H1 (cell line): ENCODE measurements around the gene PLAC1. TPM values are rescaled to one million over a fixed set of nuclear protein-coding genes. Genes with fewer than 3 reads are reported as not detected.

Experiments
- CTCF ChIA-PET: fragments of 300-600 bp; sonication (Branson Sonifier 250); formaldehyde crosslinking; loops from one replicate; lab custom pipeline; 2021; ENCODE audit not compliant: partially characterized antibody; lab: Charles Lee
- POLR2A ChIA-PET: fragments of 300-600 bp; sonication (Branson Sonifier 250); formaldehyde crosslinking; loops from one replicate; lab custom pipeline; 2021; ENCODE audit warnings: inconsistent platforms; ENCODE audit not compliant: partially characterized antibody; lab: Charles Lee
- DNase-seq, 2 experiments: peaks; one replicate each; pipeline versions ENCODE4 v3.0.0 to v3.0.0-alpha.2; 2010 to 2022; ENCODE audit warnings: low spot score in 2 of 2, low read depth in 1 of 2, mixed read lengths in 1 of 2
- FAIRE-seq: peaks from 2 replicates; lab custom pipeline; 2011; peaks lifted over from hg19 to GRCh38; lab: Jason Lieb, UNC
- H2AFZ ChIP-seq: 2 replicates; pipeline ENCODE4 v1.8.1; 2012; ENCODE audit warnings: low read length, inconsistent platforms
- H2AK5ac ChIP-seq: 2 replicates; pipeline ENCODE4 v1.6.1; 2013; ENCODE audit warnings: low read depth, low read length
- H2BK120ac ChIP-seq: replicated peaks from 2 replicates; pipeline ENCODE3; 2013; ENCODE audit warnings: low read depth, low read length, inconsistent platforms
- H2BK12ac ChIP-seq: 2 replicates; pipeline ENCODE4 v1.6.1; 2013; ENCODE audit warnings: low read depth, low read length
- H2BK15ac ChIP-seq: 2 replicates; pipeline ENCODE4 v1.6.1; 2013; ENCODE audit warnings: low read length
- H2BK20ac ChIP-seq: 2 replicates; pipeline ENCODE4 v1.6.1; 2013; ENCODE audit warnings: low read length
- H2BK5ac ChIP-seq: 2 replicates; pipeline ENCODE4 v1.6.1; 2013; ENCODE audit warnings: low read depth, low read length
- H3K14ac ChIP-seq: 2 replicates; pipeline ENCODE4 v1.6.1; 2013; ENCODE audit warnings: inconsistent platforms; ENCODE audit not compliant: insufficient read length
- H3K18ac ChIP-seq: 2 replicates; pipeline ENCODE4 v1.6.1; 2013; ENCODE audit warnings: low read length; ENCODE audit errors: extremely low read depth
- H3K23ac ChIP-seq: 2 replicates; pipeline ENCODE4 v1.6.1; 2013; ENCODE audit warnings: inconsistent platforms; ENCODE audit not compliant: insufficient read length
- H3K23me2 ChIP-seq: 2 replicates; pipeline ENCODE4 v1.6.1; 2013; ENCODE audit warnings: low read depth, low read length
- H3K27ac ChIP-seq: 2 replicates; pipeline ENCODE4 v1.6.1; 2011; ENCODE audit warnings: low read depth, low read length, inconsistent platforms
- H3K27me3 ChIP-seq, 4 experiments: replicated peaks in 1 of 4; 1 replicate in 1 of 4; 2 replicates in 3 of 4; pipeline versions ENCODE4 v1.6.1 to v1.8.1; 2011 to 2013; ENCODE audit warnings: low read length in 3 of 4, mild to moderate bottlenecking in 3 of 4, inconsistent platforms in 2 of 4, mixed read lengths in 2 of 4, moderate library complexity in 1 of 4; ENCODE audit not compliant: control insufficient read depth in 3 of 4, insufficient read depth in 3 of 4; ENCODE audit errors: extremely low read depth in 1 of 4
- H3K36me3 ChIP-seq, 4 experiments: 2 replicates each; pipeline versions ENCODE4 v1.6.1 to v1.8.1; 2011 to 2013; ENCODE audit warnings: mild to moderate bottlenecking in 4 of 4, low read length in 3 of 4, moderate library complexity in 2 of 4, control low read depth in 1 of 4, inconsistent platforms in 1 of 4; ENCODE audit not compliant: insufficient read depth in 4 of 4, control insufficient read depth in 2 of 4
- H3K4ac ChIP-seq: replicated peaks from 2 replicates; pipeline ENCODE3; 2013; ENCODE audit warnings: low read length, low read depth, mixed read lengths, inconsistent platforms; ENCODE audit not compliant: insufficient read length
- H3K4me1 ChIP-seq, 4 experiments: replicated peaks in 1 of 4; 1 replicate in 1 of 4; 2 replicates in 3 of 4; pipeline versions ENCODE4 v1.6.1 to v1.8.1; 2011 to 2013; ENCODE audit warnings: low read length in 3 of 4, inconsistent platforms in 2 of 4, mixed read lengths in 1 of 4; ENCODE audit not compliant: insufficient read depth in 4 of 4, control insufficient read depth in 3 of 4
- H3K4me2 ChIP-seq, 2 experiments: 2 replicates each; pipeline versions ENCODE4 v1.6.1 to v1.8.1; 2011 to 2013; ENCODE audit warnings: low read depth in 2 of 2, low read length in 2 of 2, control low read depth in 1 of 2, inconsistent platforms in 1 of 2, mild to moderate bottlenecking in 1 of 2; ENCODE audit not compliant: insufficient read depth in 1 of 2
- H3K4me3 ChIP-seq, 4 experiments: fragments of 200-600, 300-600 bp in 1 of 4; sonication (generic), shearing (Covaris generic), sonication (Bioruptor Twin) in 1 of 4; 2 replicates each; pipeline versions ENCODE4 v1.5.1 to v1.8.1; 2011 to 2016; ENCODE audit warnings: low read length in 4 of 4, low read depth in 3 of 4, control low read depth in 2 of 4, inconsistent platforms in 2 of 4, mild to moderate bottlenecking in 2 of 4, mixed read lengths in 1 of 4, moderate library complexity in 1 of 4; ENCODE audit not compliant: insufficient read depth in 2 of 4; ENCODE audit errors: extremely low read depth in 1 of 4
- H3K56ac ChIP-seq: replicated peaks from 2 replicates; pipeline ENCODE3; 2013; ENCODE audit warnings: low read depth, mild to moderate bottlenecking, mixed read lengths, low read length, inconsistent platforms; ENCODE audit not compliant: insufficient read length
- H3K79me1 ChIP-seq: 2 replicates; pipeline ENCODE4 v1.6.1; 2013; ENCODE audit warnings: low read depth, low read length, control low read depth
- H3K79me2 ChIP-seq, 2 experiments: 2 replicates each; pipeline versions ENCODE4 v1.6.1 to v1.8.1; 2012 to 2013; ENCODE audit warnings: low read length in 2 of 2, mild to moderate bottlenecking in 2 of 2, inconsistent platforms in 1 of 2; ENCODE audit not compliant: insufficient read depth in 2 of 2, control insufficient read depth in 1 of 2
- H3K9ac ChIP-seq, 4 experiments: replicated peaks in 1 of 4; 1 replicate in 1 of 4; 2 replicates in 3 of 4; pipeline versions ENCODE4 v1.6.1 to v1.8.1; 2011 to 2013; ENCODE audit warnings: low read depth in 3 of 4, low read length in 3 of 4, control low read depth in 2 of 4, mild to moderate bottlenecking in 2 of 4, moderate library complexity in 2 of 4, inconsistent platforms in 1 of 4; ENCODE audit errors: extremely low read depth in 1 of 4
- H3K9me3 ChIP-seq, 2 experiments: 2 replicates each; pipeline versions ENCODE4 v1.6.1 to v1.8.1; 2012 to 2013; ENCODE audit warnings: mild to moderate bottlenecking in 2 of 2, moderate library complexity in 2 of 2, control low read depth in 1 of 2, inconsistent platforms in 1 of 2, low read depth in 1 of 2, low read length in 1 of 2, mixed read lengths in 1 of 2; ENCODE audit not compliant: insufficient read depth in 2 of 2
- H4K20me1 ChIP-seq, 2 experiments: replicated peaks in 1 of 2; 2 replicates each; pipeline versions ENCODE3 to v1.8.1; 2011 to 2013; ENCODE audit warnings: inconsistent platforms in 2 of 2, low read length in 2 of 2, mild to moderate bottlenecking in 1 of 2; ENCODE audit not compliant: insufficient read depth in 2 of 2, control insufficient read depth in 1 of 2
- H4K5ac ChIP-seq: 2 replicates; pipeline ENCODE4 v1.6.1; 2013; ENCODE audit warnings: low read length, low read depth, mixed read lengths, inconsistent platforms; ENCODE audit not compliant: insufficient read length
- H4K8ac ChIP-seq: 2 replicates; pipeline ENCODE4 v1.8.0; 2013; ENCODE audit warnings: mild to moderate bottlenecking, moderate library complexity, low read length, inconsistent platforms; ENCODE audit not compliant: insufficient read depth; ENCODE audit errors: extremely low read depth
- H4K91ac ChIP-seq: replicated peaks from 2 replicates; pipeline ENCODE3; 2013; ENCODE audit warnings: low read length, mixed read lengths, inconsistent platforms; ENCODE audit not compliant: insufficient read length
- BCL11A ChIP-seq, 2 experiments: IDR thresholded peaks; one replicate each; pipeline ENCODE4 v1.6.1; 2011; ENCODE audit warnings: low read depth in 2 of 2, low read length in 2 of 2, mild to moderate bottlenecking in 2 of 2
- CBX5 ChIP-seq: fragments of 300-800, 300-1000 bp; sonication (generic); IDR thresholded peaks from 2 replicates; pipeline ENCODE4 v1.7.1; 2016; ENCODE audit warnings: antibody characterized with exemption, low read length, low read depth
- CEBPB ChIP-seq: IDR thresholded peaks from 2 replicates; pipeline ENCODE4 v1.6.1; 2012; ENCODE audit warnings: low read depth, low read length
- CHD2 ChIP-seq: IDR thresholded peaks from 2 replicates; pipeline ENCODE4 v1.6.1; 2012; ENCODE audit warnings: low read length, improper control_type of control experiment
- CTBP2 ChIP-seq: IDR thresholded peaks from 2 replicates; pipeline ENCODE4 v1.7.0; 2011; ENCODE audit warnings: borderline replicate concordance, mild to moderate bottlenecking, moderate library complexity, mixed read lengths, low read length; ENCODE audit not compliant: insufficient read depth, insufficient read length
- GABPA ChIP-seq: IDR thresholded peaks from 2 replicates; pipeline ENCODE4 v1.6.1; 2011; ENCODE audit warnings: mild to moderate bottlenecking, low read length, moderate library complexity, borderline replicate concordance; ENCODE audit not compliant: insufficient read depth
- JUN ChIP-seq: IDR thresholded peaks from 2 replicates; pipeline ENCODE4 v1.6.1; 2011; ENCODE audit warnings: low read depth, mild to moderate bottlenecking, improper control_type of control experiment, low read length
- NANOG ChIP-seq: IDR thresholded peaks from 2 replicates; pipeline ENCODE4 v1.6.1; 2011; ENCODE audit warnings: low read length, low read depth, mild to moderate bottlenecking, inconsistent platforms; ENCODE audit not compliant: insufficient read depth, poor library complexity, severe bottlenecking
- RAD21 ChIP-seq, 2 experiments: IDR thresholded peaks in 1 of 2; conservative IDR thresholded peaks in 1 of 2; 2 replicates each; pipeline ENCODE4 v1.6.1; 2011; ENCODE audit warnings: low read depth in 2 of 2, low read length in 2 of 2, improper control_type of control experiment in 1 of 2, inconsistent platforms in 1 of 2, mild to moderate bottlenecking in 1 of 2, moderate library complexity in 1 of 2
- RNF2 ChIP-seq: fragments of 200-900, 300-1000 bp; sonication (generic); IDR thresholded peaks from 2 replicates; pipeline ENCODE4 v1.7.1; 2016; ENCODE audit warnings: borderline replicate concordance, low read depth, mild to moderate bottlenecking, antibody characterized with exemption, low read length; ENCODE audit not compliant: poor library complexity, severe bottlenecking; ENCODE audit errors: missing control alignments
- SIRT6 ChIP-seq: IDR thresholded peaks from one replicate; pipeline ENCODE4 v1.7.1; 2012; ENCODE audit warnings: low read length, inconsistent platforms
- polyA plus RNA-seq, 7 experiments: library from polyadenylated mRNA; depleted of rRNA in 3 of 7; stranded (reverse) in 5 of 7; unstranded in 2 of 7; fragments of >200 nt in 5 of 7; fragments of 200-250 nt in 2 of 7; gene quantifications; 1 replicate in 5 of 7; 2 replicates in 1 of 7; 4 replicates in 1 of 7; pipeline versions ENCODE4 v1.2.1 to v1.2.3, GENCODE V29; 2011 to 2013; ENCODE audit warnings: missing spikeins in 2 of 7, mixed read lengths in 2 of 7
- total RNA-seq: library from RNA; stranded (reverse); fragmentation: NEBNext Ultra II Directional; extraction: Animal tissue kit (Norgen Biotek cat#: 25700); gene quantifications from 2 replicates; pipeline ENCODE4 v1.2.1, GENCODE V29; 2021
- TF ChIP-seq, protein P1 (sequence below): IDR thresholded peaks from 2 replicates; pipeline ENCODE4 v1.6.1; 2012; ENCODE audit warnings: inconsistent platforms

The PLAC1 gene
- total and polyA plus RNA-seq, 2 of the 8 experiments (the other 6 are each of a cell fraction or from before 2014, with no cell fraction given): 1.8 TPM; not detected in 1

DNA sequence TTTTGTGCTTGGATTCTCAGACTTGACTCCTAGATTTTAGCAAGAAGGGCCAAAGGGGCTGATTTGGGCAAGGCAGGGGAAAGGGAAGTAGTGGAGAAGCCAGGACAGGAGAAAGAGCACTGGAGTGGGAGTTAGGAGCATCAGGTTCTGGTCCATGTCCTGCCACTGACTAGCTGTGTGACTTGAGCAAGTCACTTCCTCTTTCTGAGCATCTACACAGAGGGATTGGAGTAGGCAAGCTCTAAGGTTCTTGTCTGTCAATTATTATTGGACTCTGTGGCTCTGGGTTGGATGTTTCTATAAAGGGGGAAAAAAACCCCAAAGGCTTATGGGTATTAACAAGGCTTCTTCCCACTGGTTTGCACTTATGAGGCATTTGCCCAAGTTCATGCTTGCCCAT is 24.4 kb downstream of the PLAC1 start:
- H2BK15ac ChIP-seq: no peak overlapping the region
- no peak overlapping the region for H4K8ac ChIP-seq
- H4K5ac ChIP-seq: no peak overlapping the region
- H3K79me1 ChIP-seq: no peaks in the 10 kb centered on the region
- H3K4me3 ChIP-seq: no peak overlapping the region
- no peak overlapping the region for H3K4me2 ChIP-seq
- no peak overlapping the region for H3K27ac ChIP-seq
- no peak overlapping the region for H3K9ac ChIP-seq
- POLR2A ChIA-PET: no interaction called here
- H3K14ac ChIP-seq: no peak overlapping the region
- H4K20me1 ChIP-seq: no peaks in the 10 kb centered on the region
- H3K23me2 ChIP-seq: no peaks in the 10 kb centered on the region
- no peak overlapping the region for H3K56ac ChIP-seq
- no peak overlapping the region for H3K23ac ChIP-seq
- H2BK20ac ChIP-seq: no peak overlapping the region
- no peak overlapping the region for H2AK5ac ChIP-seq
- no peak overlapping the region for H2BK12ac ChIP-seq
- no peak overlapping the region for H2BK120ac ChIP-seq
- no peaks in the 10 kb centered on the region for H3K79me2 ChIP-seq
- no peak overlapping the region for H2AFZ ChIP-seq
- CTCF ChIA-PET: interaction anchor here (1.0 kb wide), 1 partner anchor 25 kb away, joined by 3 read pairs; no protein-coding TSS in a partner anchor
- H3K18ac ChIP-seq: no peak overlapping the region
- H3K9me3 ChIP-seq: no peaks in the 10 kb centered on the region
- no peak overlapping the region for H3K4ac ChIP-seq
- H3K4me1 ChIP-seq: no peaks in the 10 kb centered on the region
- H4K91ac ChIP-seq: no peak overlapping the region
- no peaks in the 10 kb centered on the region for H3K36me3 ChIP-seq
- no peaks in the 10 kb centered on the region for H3K27me3 ChIP-seq
- FAIRE-seq (no peak), DNase-seq (no peak)
- H2BK5ac ChIP-seq: no peak overlapping the region
- TF ChIP-seq CTBP2 (no peak), CHD2 (no peak), RNF2 (no peak), NANOG (no peak), GABPA (no peak), CEBPB (no peak), RAD21 (IDR thresholded peaks at IDR 0.05 in 1 of 2, conservative IDR thresholded peaks at IDR 0.05 in 1 of 2; ENCODE audit: low read depth in 2 of 2, low read length in 2 of 2) (no peak), CBX5 (no peak), BCL11A (IDR thresholded peaks at IDR 0.05; ENCODE audit: low read depth in 2 of 2, low read length in 2 of 2) (no peak), SIRT6 (no peak), JUN (no peak)
- TF ChIP-seq, protein P1, sequence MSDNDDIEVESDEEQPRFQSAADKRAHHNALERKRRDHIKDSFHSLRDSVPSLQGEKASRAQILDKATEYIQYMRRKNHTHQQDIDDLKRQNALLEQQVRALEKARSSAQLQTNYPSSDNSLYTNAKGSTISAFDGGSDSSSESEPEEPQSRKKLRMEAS: no peak
